GM19455 (cell line): Measurements from ENCODE around the gene ARSB.
"Not testable (repeated sequence)": the region's sequence is repeated elsewhere in the genome, so short reads cannot be mapped to it uniquely, and the experiment has no call there.

Experiments used
- ATAC-seq: cut with Tn5 transposase; IDR thresholded peaks from one replicate; pipeline ENCODE4 v1.9.1; 2021; ENCODE audit not compliant: unreplicated experiment

Gene ARSB

GRCh38 chr5:78958672-78959445 lies 26.3 kb downstream of the ARSB start:
- no peak for ATAC-seq

- ATAC-seq = no peak
Measured at GRCh38 chr5:78956901-78957300, 28.2 kb downstream of the ARSB start.

- ATAC-seq = no peak
Measured at GRCh38 chr5:78953092-78953800, 31.9 kb downstream of the ARSB start.

GRCh38 chr5:78930721-78931120 lies 54.4 kb downstream of the ARSB start:
- ATAC-seq = no peak

- ATAC-seq = no peak
Measured at GRCh38 chr5:78929833-78930232, 55.3 kb downstream of the ARSB start.

GRCh38 chr5:78927657-78928282 lies 57.3 kb downstream of the ARSB start:
- no peak for ATAC-seq

GRCh38 chr5:78926252-78926651 lies 58.9 kb downstream of the ARSB start:
- no peak for ATAC-seq

- ATAC-seq = no peak
Measured at GRCh38 chr5:78925129-78925876, 59.8 kb downstream of the ARSB start.

- ATAC-seq = no peak
Measured at GRCh38 chr5:78923622-78923970, 61.5 kb downstream of the ARSB start.

GRCh38 chr5:78922879-78923621 lies 62.1 kb downstream of the ARSB start:
- ATAC-seq = no peak

- ATAC-seq = no peak
Measured at GRCh38 chr5:78920604-78921003, 64.5 kb downstream of the ARSB start.

GRCh38 chr5:78919796-78920195 lies 65.3 kb downstream of the ARSB start:
- no peak for ATAC-seq

GRCh38 chr5:78916044-78916443 lies 69.1 kb downstream of the ARSB start:
- no peak for ATAC-seq

- no peak for ATAC-seq
Measured at GRCh38 chr5:78915170-78915569, 69.9 kb downstream of the ARSB start.

GRCh38 chr5:78912811-78913210 lies 72.3 kb downstream of the ARSB start:
- no peak for ATAC-seq

- ATAC-seq = no peak
Measured at GRCh38 chr5:78912085-78912771, 72.9 kb downstream of the ARSB start.

GRCh38 chr5:78909224-78909983 lies 75.7 kb downstream of the ARSB start:
- ATAC-seq = not testable (repeated sequence)

GRCh38 chr5:78908173-78909061 lies 76.7 kb downstream of the ARSB start:
- no peak for ATAC-seq
